ENCODE measurements around the gene PRICKLE4. TPM values are rescaled to one million over a fixed set of nuclear protein-coding genes. Genes with fewer than 3 reads are reported as not detected.

The PRICKLE4 gene
- total and polyA plus RNA-seq, 2 of the 4 experiments (the other 2 are of a cell fraction), result 0.72 TPM; not detected in 1

- Histone ChIP-seq H2BK20ac (ENCODE audit: low read depth, low read length) (no peak overlapping the region), H3K18ac (ENCODE audit: low read depth, low read length) (no peak overlapping the region), H2AK9ac (replicated peaks; ENCODE audit: low read depth, low read length, poor library complexity) (no peak overlapping the region), H3K79me1 (ENCODE audit: low read depth in 1 of 2, low read length in 2 of 2) (peaks cover 16 to 40% of the 10 kb centered on the region in 2 experiments), H2AFZ (replicated peaks; ENCODE audit: low read length, poor library complexity) (no peak overlapping the region), H2BK15ac (ENCODE audit: low read depth, low read length) (no peak overlapping the region), H4K8ac (ENCODE audit: low read depth in 2 of 2, low read length in 2 of 2) (no peak overlapping the region), H4K20me1 (ENCODE audit: insufficient read depth, low read length) (no peaks in the 10 kb centered on the region), H4K91ac (ENCODE audit: insufficient read depth, low read depth, low read length) (no peak overlapping the region), H3K4ac (ENCODE audit: low read depth, low read length) (no peak overlapping the region), H3K4me3 (ENCODE audit: insufficient read depth, low read depth, low read length) (no peak overlapping the region), H2AK5ac (ENCODE audit: low read depth, low read length) (no peak overlapping the region), H2BK120ac (ENCODE audit: low read depth, low read length) (no peak overlapping the region), H3K27me3 (ENCODE audit: control insufficient read depth, insufficient read depth, low read length) (no peaks in the 10 kb centered on the region), H3K27ac (ENCODE audit: insufficient read depth, low read length) (no peak overlapping the region), H3K9me1 (ENCODE audit: insufficient read depth, low read length) (peaks cover 3% of the 10 kb centered on the region; the same call in 1 of the 2 replicates), H2BK5ac (ENCODE audit: low read depth, low read length, poor library complexity, severe bottlenecking) (no peak overlapping the region), H3K36me3 (ENCODE audit: control insufficient read depth, insufficient read depth, low read length) (peaks cover 7% of the 10 kb centered on the region), H3K56ac (ENCODE audit: extremely low read depth, insufficient read depth, low read length) (no peak overlapping the region), H3K23ac (ENCODE audit: low read depth, low read length) (no peak overlapping the region), H4K5ac (ENCODE audit: low read depth, low read length) (no peak overlapping the region), H3K14ac (replicated peaks; ENCODE audit: low read depth, low read length) (no peak overlapping the region), H3K4me1 (ENCODE audit: control insufficient read depth, insufficient read depth, low read length) (peaks cover 11% of the 10 kb centered on the region), H3K4me2 (ENCODE audit: low read depth, low read length) (no peak overlapping the region), H3K9me3 (ENCODE audit: control insufficient read depth, insufficient read depth, low read length) (no peaks in the 10 kb centered on the region), H3K9ac (ENCODE audit: low read depth, low read length) (no peak overlapping the region)
- TF ChIP-seq RCOR1 (IDR thresholded peaks at IDR 0.05; ENCODE audit: insufficient replicate concordance, low read length) (no peak), POLR2A (IDR thresholded peaks at IDR 0.05; ENCODE audit: low read depth, low read length) (no peak), BHLHE40 (IDR thresholded peaks at IDR 0.05; ENCODE audit: low read depth, low read length) (no peak), CEBPB (IDR thresholded peaks at IDR 0.05; ENCODE audit: low read depth, low read length) (no peak)
- in situ Hi-C loops (cut with MboI; ENCODE audit: low sequenced_read_pairs), result loop anchor here (5.0 to 10.0 kb wide), 2 partner anchors 150 to 263 kb away; no protein-coding TSS in a partner anchor
- no peak for ATAC-seq (ENCODE audit: low read depth)
- CTCF ChIA-PET, result no interaction called here
- no peak for DNase-seq
- no TSS peak for BruUV-seq (replicated peaks)
- dilution Hi-C loops (cut with HindIII; ENCODE audit: low sequenced_read_pairs, unreplicated experiment), result no loop called here
- intact Hi-C loops (cut with micrococcal nuclease), result loop anchor here (5.0 to 10.0 kb wide), 3 partner anchors 153 to 430 kb away; partner anchors contain the start of gene MRPS10
- WGBS, 2 experiments (ENCODE audit: extremely low coverage in 2 of 2, insufficient read length in 1 of 2), result no CpG with 5 or more reads among the region's 5 CpGs
- POLR2A ChIA-PET (ENCODE audit: unreplicated experiment), result no interaction called here
Measured at GRCh38 chr6:41784581-41785171, 4.1 kb downstream of the PRICKLE4 start.
